ENCODE measurements around the gene PCDHGA1. TPM values are rescaled to one million over a fixed set of nuclear protein-coding genes. Genes with fewer than 3 reads are reported as not detected.

The PCDHGA1 gene
- total RNA-seq, 1 donor from 2014 or later: 4.6 TPM

DNA sequence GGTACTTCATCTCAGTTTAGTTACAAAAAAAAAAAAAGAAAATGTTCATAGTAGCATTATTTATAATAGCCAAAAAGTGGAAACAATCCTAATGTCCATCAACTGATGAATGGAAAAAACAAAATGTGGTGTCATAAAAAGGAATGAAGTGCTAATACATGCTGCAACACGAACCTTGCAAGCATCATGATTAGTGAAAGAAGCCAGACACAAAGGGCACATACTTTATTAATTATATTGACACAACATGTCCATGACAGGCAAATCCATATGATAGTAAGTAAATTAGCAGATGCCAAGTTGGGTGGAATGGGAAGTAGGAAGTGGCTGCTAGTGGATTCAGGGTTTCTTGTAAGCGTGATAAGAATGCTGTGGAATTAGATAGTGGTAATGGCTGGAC, 212.7 kb downstream of the PCDHGA1 start:
- no peak for DNase-seq (ENCODE audit: low spot score)
- intact Hi-C loops (cut with DNase I): no loop called here

DNA sequence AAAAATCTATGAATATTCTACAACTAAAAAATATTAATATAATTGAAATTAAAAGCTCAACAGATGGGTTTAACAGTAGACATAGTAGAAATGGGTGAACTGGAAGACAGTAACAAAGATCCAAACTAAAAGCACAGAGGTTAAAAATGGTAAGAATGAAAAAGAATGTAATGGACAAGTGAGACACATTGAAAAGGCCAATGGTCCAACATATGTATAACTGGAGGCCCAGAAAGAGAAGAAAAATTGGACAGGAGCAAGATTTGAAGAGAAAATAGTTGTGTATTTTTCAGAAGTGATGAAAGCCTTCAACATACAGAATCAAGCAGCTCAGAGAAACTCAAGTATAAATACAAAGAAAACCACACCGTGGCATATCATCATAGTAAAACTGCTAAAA, 217.2 kb downstream of the PCDHGA1 start:
- DNase-seq (ENCODE audit: low spot score): no peak

GRCh38 chr5:141547921-141548320, 217.6 kb downstream of the PCDHGA1 start:
- no peak for DNase-seq (ENCODE audit: low spot score)
- intact Hi-C loops (cut with DNase I): no loop called here

More for the DNA sequence above, 217.2 kb downstream of the PCDHGA1 start:
- intact Hi-C loops (cut with DNase I): no loop called here

GRCh38 chr5:141557681-141558136, 227.4 kb downstream of the PCDHGA1 start:
- intact Hi-C loops (cut with DNase I): loop anchor here (1.0 to 2.0 kb wide), 3 partner anchors 33 to 143 kb away; no protein-coding TSS in a partner anchor
- DNase-seq (ENCODE audit: low spot score): peak; percentile 89

DNA sequence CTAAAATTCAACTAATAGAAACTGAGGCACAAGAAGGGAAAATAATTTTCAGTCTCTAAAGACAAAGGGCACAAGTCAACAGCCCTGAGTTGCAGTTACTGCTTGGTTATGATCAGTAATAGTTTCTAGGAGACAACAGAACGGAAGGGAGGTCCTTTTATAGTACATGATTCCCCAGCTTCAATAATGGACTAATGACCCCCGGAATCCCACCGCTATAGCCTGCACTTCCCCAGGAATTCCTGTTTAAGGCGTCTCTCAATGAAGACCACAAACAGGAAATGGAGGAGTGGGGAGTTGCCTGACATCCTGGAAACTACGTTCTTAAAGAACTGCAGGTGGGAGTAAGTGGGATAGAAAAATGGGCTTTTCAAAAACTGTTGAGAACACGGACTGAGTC, 227.8 kb downstream of the PCDHGA1 start:
- intact Hi-C loops (cut with DNase I): loop anchor here (2.0 kb wide), 1 partner anchor 143 kb away; no protein-coding TSS in a partner anchor
- DNase-seq (ENCODE audit: low spot score): no peak

- DNase-seq (ENCODE audit: low spot score): no peak
- intact Hi-C loops (cut with DNase I): loop anchor here (2.0 kb wide), 1 partner anchor 145 kb away; no protein-coding TSS in a partner anchor
Measured at GRCh38 chr5:141559461-141559860, 229.1 kb downstream of the PCDHGA1 start.

DNA sequence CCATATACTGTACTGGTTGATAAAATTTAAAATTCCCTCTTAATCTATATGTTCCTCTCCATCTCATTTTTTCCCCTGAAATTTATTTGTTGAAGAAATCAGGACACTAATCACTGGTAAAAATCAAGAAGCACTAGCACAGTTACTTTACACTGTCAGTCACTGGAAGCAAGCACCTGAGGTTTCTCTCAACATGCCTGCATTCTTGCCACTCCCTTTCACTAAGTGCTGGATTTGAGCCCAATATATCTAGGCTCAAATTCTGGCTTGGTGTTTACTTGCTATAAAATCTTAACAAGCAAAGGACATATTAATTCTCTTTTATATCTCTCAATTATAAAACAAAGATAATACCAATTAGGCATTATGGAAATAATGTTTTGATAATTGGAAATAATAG, 229.8 kb downstream of the PCDHGA1 start:
- intact Hi-C loops (cut with DNase I): loop anchor here (2.0 to 10.0 kb wide), 4 partner anchors 217 to 475 kb away; partner anchors contain the start of genes PCDHB15, PCDHGA3 and TAF7

GRCh38 chr5:141560725-141561483, 230.6 kb downstream of the PCDHGA1 start:
- DNase-seq (ENCODE audit: low spot score): peak; percentile 82
- intact Hi-C loops (cut with DNase I): loop anchor here (2.0 to 10.0 kb wide), 4 partner anchors 218 to 476 kb away; partner anchors contain the start of genes PCDHB15, PCDHGA3 and TAF7

More for the DNA sequence above, 229.8 kb downstream of the PCDHGA1 start:
- no peak for DNase-seq (ENCODE audit: low spot score)

Other genes with a start within 250 kb of the PCDHGA1 start
- gene PCDHB2, start 235.9 kb upstream of the PCDHGA1 start, total RNA-seq: 2.4 TPM
- 1.4 TPM for gene PCDHB3, start 230.0 kb upstream of the PCDHGA1 start, total RNA-seq
- 1.3 TPM for gene PCDHB4, start 208.7 kb upstream of the PCDHGA1 start, total RNA-seq
- gene PCDHB5, start 195.3 kb upstream of the PCDHGA1 start, total RNA-seq: 3.2 TPM
- gene PCDHB6, start 180.5 kb upstream of the PCDHGA1 start, total RNA-seq: 0.57 TPM
- 0.67 TPM for gene PCDHB7, start 157.9 kb upstream of the PCDHGA1 start, total RNA-seq
- 2.3 TPM for gene PCDHB8, start 152.7 kb upstream of the PCDHGA1 start, total RNA-seq
- 2.2 TPM for gene PCDHB16, start 148.1 kb upstream of the PCDHGA1 start, total RNA-seq
- 1.3 TPM for gene PCDHB9, start 143.4 kb upstream of the PCDHGA1 start, total RNA-seq
- gene PCDHB10, start 138.2 kb upstream of the PCDHGA1 start, total RNA-seq: 0.94 TPM
- 1.9 TPM for gene PCDHB11, start 130.9 kb upstream of the PCDHGA1 start, total RNA-seq
- gene PCDHB12, start 121.8 kb upstream of the PCDHGA1 start, total RNA-seq: 1.1 TPM
- gene PCDHB13, start 116.6 kb upstream of the PCDHGA1 start, total RNA-seq: 4.8 TPM
- 4.4 TPM for gene PCDHB14, start 107.2 kb upstream of the PCDHGA1 start, total RNA-seq
- 9.9 TPM for gene PCDHB15, start 85.1 kb upstream of the PCDHGA1 start, total RNA-seq
- not detected for gene SLC25A2, start 26.5 kb upstream of the PCDHGA1 start, total RNA-seq
- gene TAF7, start 9.7 kb upstream of the PCDHGA1 start, total RNA-seq: 116 TPM
- gene PCDHGA2, start 8.2 kb downstream of the PCDHGA1 start, total RNA-seq: 17.3 TPM
- gene PCDHGA3, start 13.3 kb downstream of the PCDHGA1 start, total RNA-seq: 22.9 TPM
- 12.6 TPM for gene PCDHGB1, start 19.6 kb downstream of the PCDHGA1 start, total RNA-seq
- gene PCDHGA4, start 24.5 kb downstream of the PCDHGA1 start, total RNA-seq: 15.6 TPM
- 16.2 TPM for gene PCDHGB2, start 29.5 kb downstream of the PCDHGA1 start, total RNA-seq
- 9.7 TPM for gene PCDHGA5, start 33.6 kb downstream of the PCDHGA1 start, total RNA-seq
- 14.2 TPM for gene PCDHGB3, start 39.7 kb downstream of the PCDHGA1 start, total RNA-seq
- gene PCDHGA6, start 43.4 kb downstream of the PCDHGA1 start, total RNA-seq: 11.5 TPM
- gene PCDHGA7, start 52.2 kb downstream of the PCDHGA1 start, total RNA-seq: 11.8 TPM
- 12.5 TPM for gene PCDHGB4, start 57.2 kb downstream of the PCDHGA1 start, total RNA-seq
- gene PCDHGA8, start 62.1 kb downstream of the PCDHGA1 start, total RNA-seq: 14.0 TPM
- 13.9 TPM for gene PCDHGB5, start 67.4 kb downstream of the PCDHGA1 start, total RNA-seq
- gene PCDHGA9, start 72.3 kb downstream of the PCDHGA1 start, total RNA-seq: 9.6 TPM
- 11.9 TPM for gene PCDHGB6, start 77.5 kb downstream of the PCDHGA1 start, total RNA-seq
- 11.0 TPM for gene PCDHGA10, start 82.5 kb downstream of the PCDHGA1 start, total RNA-seq
- 16.4 TPM for gene PCDHGB7, start 87.2 kb downstream of the PCDHGA1 start, total RNA-seq
- 9.6 TPM for gene PCDHGA11, start 90.5 kb downstream of the PCDHGA1 start, total RNA-seq
- gene PCDHGA12, start 100.0 kb downstream of the PCDHGA1 start, total RNA-seq: 10.3 TPM
- 16.9 TPM for gene PCDHGC3, start 145.5 kb downstream of the PCDHGA1 start, total RNA-seq
- gene PCDHGC4, start 154.5 kb downstream of the PCDHGA1 start, total RNA-seq: 5.8 TPM
- gene PCDHGC5, start 158.6 kb downstream of the PCDHGA1 start, total RNA-seq: 6.1 TPM